HG02943 (cell line): ENCODE results near the gene RTBDN.

Source experiments
- ATAC-seq: cut with Tn5 transposase; IDR thresholded peaks from one replicate; pipeline ENCODE4 v1.9.1; 2021; ENCODE audit warnings: mild to moderate bottlenecking, low read depth, moderate library complexity; ENCODE audit not compliant: unreplicated experiment

The RTBDN gene

GRCh38 chr19:12834566-12834943, at the start of gene RTBDN:
RTBDN (minus strand) TSS chr19:12834579; CDS start chr19:12829979, 4,600 bp downstream.
- no peak for ATAC-seq

GRCh38 chr19:12882589-12882988, 48.2 kb upstream of the RTBDN start:
- ATAC-seq = no peak

GRCh38 chr19:12881172-12881808, 46.9 kb upstream of the RTBDN start, which contains the start of gene DNASE2:
DNASE2 (minus strand) TSS chr19:12881449; CDS start chr19:12881375, 74 bp downstream.
- ATAC-seq = peak; percentile 82

GRCh38 chr19:12880551-12881171, 46.3 kb upstream of the RTBDN start:
- no peak for ATAC-seq

- no peak for ATAC-seq
Observed at GRCh38 chr19:12875086-12875485, 40.7 kb upstream of the RTBDN start.

GRCh38 chr19:12873891-12874745, 39.7 kb upstream of the RTBDN start:
- no peak for ATAC-seq

- no peak for ATAC-seq
Observed at GRCh38 chr19:12872941-12873890, 38.8 kb upstream of the RTBDN start.

- ATAC-seq = no peak
Observed at GRCh38 chr19:12872255-12872654, 37.9 kb upstream of the RTBDN start.

- no peak for ATAC-seq
Observed at GRCh38 chr19:12871681-12872080, 37.3 kb upstream of the RTBDN start.

GRCh38 chr19:12868540-12869112, 34.2 kb upstream of the RTBDN start:
- ATAC-seq = no peak

GRCh38 chr19:12867120-12868099, 33.0 kb upstream of the RTBDN start:
- no peak for ATAC-seq

GRCh38 chr19:12866416-12867119, 32.2 kb upstream of the RTBDN start:
- no peak for ATAC-seq

- no peak for ATAC-seq
Observed at GRCh38 chr19:12865746-12866415, 31.5 kb upstream of the RTBDN start.

- no peak for ATAC-seq
Observed at GRCh38 chr19:12864721-12865715, 30.6 kb upstream of the RTBDN start.

GRCh38 chr19:12864143-12864542, 29.8 kb upstream of the RTBDN start:
- ATAC-seq = no peak

GRCh38 chr19:12859546-12859945, 25.2 kb upstream of the RTBDN start:
- ATAC-seq = no peak
